Skin of body (tissue), 2 donors: ENCODE results near the gene NEXMIF. TPM values are rescaled to one million over a fixed set of nuclear protein-coding genes. Genes with fewer than 3 reads are reported as not detected.
"Not testable (repeated sequence)": the region's sequence is repeated elsewhere in the genome, so short reads cannot be mapped to it uniquely, and the experiment has no call there.

Source experiments
- DNase-seq: peaks from one replicate; lab custom pipeline; 2025; lab: John Stamatoyannopoulos, UW
- total RNA-seq: library from RNA; depleted of rRNA; stranded (reverse); fragments of >200 nt; gene quantifications from one replicate; pipeline ENCODE4 v1.2.3, GENCODE V29; 2014

The NEXMIF gene
- 1.7 TPM for total RNA-seq

GRCh38 chrX:74925225-74926088 is at the start of gene NEXMIF:
Gene NEXMIF, minus strand, starts transcription at chrX:74925452.
- no peak for DNase-seq

- not testable (repeated sequence) for DNase-seq
Observed at GRCh38 chrX:74961962-74962361, 36.7 kb upstream of the NEXMIF start.

GRCh38 chrX:74949717-74950116 is 24.5 kb upstream of the NEXMIF start:
- no peak for DNase-seq

GRCh38 chrX:74940414-74940813 is 15.2 kb upstream of the NEXMIF start:
- no peak for DNase-seq

- DNase-seq, result no peak
Observed at GRCh38 chrX:74931214-74931613, 6.0 kb upstream of the NEXMIF start.

- peak; percentile 3 for DNase-seq
Observed at GRCh38 chrX:74924449-74925224, 615 bp downstream of the NEXMIF start.

GRCh38 chrX:74923942-74924448 is 1.3 kb downstream of the NEXMIF start:
- peak; percentile 3 for DNase-seq

GRCh38 chrX:74922922-74923543 is 2.2 kb downstream of the NEXMIF start:
- DNase-seq, result no peak

GRCh38 chrX:74911494-74911893 is 13.8 kb downstream of the NEXMIF start:
- DNase-seq, result no peak

- DNase-seq, result no peak
Observed at GRCh38 chrX:74906417-74906816, 18.8 kb downstream of the NEXMIF start.

- no peak for DNase-seq
Observed at GRCh38 chrX:74902806-74903205, 22.4 kb downstream of the NEXMIF start.

GRCh38 chrX:74892561-74892960 is 32.7 kb downstream of the NEXMIF start:
- no peak for DNase-seq

- no peak for DNase-seq
Observed at GRCh38 chrX:74890676-74891430, 34.4 kb downstream of the NEXMIF start.

- DNase-seq, result not testable (repeated sequence)
Observed at GRCh38 chrX:74882383-74882782, 42.9 kb downstream of the NEXMIF start.

- no peak for DNase-seq
Observed at GRCh38 chrX:74865725-74866124, 59.5 kb downstream of the NEXMIF start.

GRCh38 chrX:74853255-74853654 is 72.0 kb downstream of the NEXMIF start:
- no peak for DNase-seq

- peak; percentile 0 for DNase-seq
Observed at GRCh38 chrX:74835566-74835965, 89.7 kb downstream of the NEXMIF start.

GRCh38 chrX:74819797-74820196 is 105.5 kb downstream of the NEXMIF start:
- DNase-seq, result not testable (repeated sequence)

- no peak for DNase-seq
Observed at GRCh38 chrX:74814681-74815080, 110.6 kb downstream of the NEXMIF start.

GRCh38 chrX:74804574-74804973 is 120.7 kb downstream of the NEXMIF start:
- DNase-seq, result no peak

GRCh38 chrX:74800062-74800461 is 125.2 kb downstream of the NEXMIF start:
- DNase-seq, result no peak
